Glutamatergic neuron (in vitro differentiated cells): ENCODE results near the gene CPLX4. TPM values are rescaled to one million over a fixed set of nuclear protein-coding genes. Genes with fewer than 3 reads are reported as not detected.

Source experiments
- DNase-seq: peaks from one replicate; pipeline ENCODE4 v3.0.0; 2022
- H3K27ac Mint-ChIP-seq: one replicate; pipeline ENCODE4 v1.8.0; 2020; ENCODE audit warnings: mild to moderate bottlenecking, mixed read lengths, inconsistent platforms; ENCODE audit not compliant: unreplicated experiment
- H3K27me3 Mint-ChIP-seq: one replicate; pipeline ENCODE4 v1.8.0; 2020; ENCODE audit warnings: mild to moderate bottlenecking, moderate library complexity, mixed read lengths, inconsistent platforms; ENCODE audit not compliant: unreplicated experiment
- H3K36me3 Mint-ChIP-seq: one replicate; pipeline ENCODE4 v1.8.0; 2020; ENCODE audit warnings: mild to moderate bottlenecking, mixed read lengths, inconsistent platforms; ENCODE audit not compliant: unreplicated experiment
- H3K4me1 Mint-ChIP-seq: one replicate; pipeline ENCODE4 v1.8.0; 2020; ENCODE audit warnings: mild to moderate bottlenecking, low read depth, mixed read lengths, inconsistent platforms; ENCODE audit not compliant: unreplicated experiment
- H3K4me3 Mint-ChIP-seq: one replicate; pipeline ENCODE4 v1.8.0; 2020; ENCODE audit warnings: mild to moderate bottlenecking, mixed read lengths, inconsistent platforms; ENCODE audit not compliant: unreplicated experiment
- H3K9me3 Mint-ChIP-seq: one replicate; pipeline ENCODE4 v1.8.0; 2020; ENCODE audit warnings: mild to moderate bottlenecking, moderate library complexity, mixed read lengths, inconsistent platforms; ENCODE audit not compliant: unreplicated experiment
- CTCF ChIP-seq: fragments of 200-600 bp; sonication (generic); IDR thresholded peaks from one replicate; pipeline ENCODE4 v1.5.0; 2021; ENCODE audit not compliant: partially characterized antibody, unreplicated experiment
- total RNA-seq: library from RNA; stranded (reverse); fragmentation: NEBNext Ultra II Directional; extraction: Animal tissue kit (Norgen Biotek cat#: 25700); gene quantifications from one replicate; pipeline ENCODE4 v1.2.1, GENCODE V29; 2021; ENCODE audit not compliant: unreplicated experiment

CPLX4 gene
- total RNA-seq, 1 donor from 2014 or later: not detected

GRCh38 chr18:59332986-59333385 lies 14.5 kb upstream of the CPLX4 start:
- H3K9me3 Mint-ChIP-seq: peaks cover 1% of the 10 kb centered on the region
- no peaks in the 10 kb centered on the region for H3K27me3 Mint-ChIP-seq
- no peaks in the 10 kb centered on the region for H3K36me3 Mint-ChIP-seq
- no peak overlapping the region for H3K27ac Mint-ChIP-seq
- H3K4me1 Mint-ChIP-seq: no peaks in the 10 kb centered on the region
- no peak overlapping the region for H3K4me3 Mint-ChIP-seq
- no peak for TF ChIP-seq CTCF
- DNase-seq: no peak

- H3K27me3 Mint-ChIP-seq: no peaks in the 10 kb centered on the region
- H3K27ac Mint-ChIP-seq: no peak overlapping the region
Observed at GRCh38 chr18:59328683-59329082, 10.2 kb upstream of the CPLX4 start.

GRCh38 chr18:59325965-59326364 lies 7.5 kb upstream of the CPLX4 start:
- Mint-ChIP-seq H3K27me3 (no peaks in the 10 kb centered on the region), H3K36me3 (no peaks in the 10 kb centered on the region), H3K9me3 (no peaks in the 10 kb centered on the region), H3K4me1 (no peaks in the 10 kb centered on the region), H3K4me3 (no peak overlapping the region), H3K27ac (no peak overlapping the region)
- no peak for DNase-seq
- TF ChIP-seq CTCF: no peak

More at GRCh38 chr18:59328683-59329082, 10.2 kb upstream of the CPLX4 start:
- no peak for DNase-seq
- Mint-ChIP-seq H3K4me3 (no peak overlapping the region), H3K9me3 (no peaks in the 10 kb centered on the region), H3K36me3 (no peaks in the 10 kb centered on the region), H3K4me1 (no peaks in the 10 kb centered on the region)
- TF ChIP-seq CTCF: no peak

GRCh38 chr18:59324623-59324971 lies 6.1 kb upstream of the CPLX4 start:
- Mint-ChIP-seq H3K36me3 (no peaks in the 10 kb centered on the region), H3K4me1 (no peaks in the 10 kb centered on the region), H3K27ac (no peak overlapping the region), H3K9me3 (no peaks in the 10 kb centered on the region), H3K4me3 (no peak overlapping the region), H3K27me3 (no peaks in the 10 kb centered on the region)
- no peak for DNase-seq
- TF ChIP-seq CTCF: no peak

- no peak overlapping the region for H3K27ac Mint-ChIP-seq
- no peaks in the 10 kb centered on the region for H3K27me3 Mint-ChIP-seq
Observed at GRCh38 chr18:59323931-59324622, 5.6 kb upstream of the CPLX4 start.

More at GRCh38 chr18:59323931-59324622, 5.6 kb upstream of the CPLX4 start:
- Mint-ChIP-seq H3K4me3 (no peak overlapping the region), H3K4me1 (no peaks in the 10 kb centered on the region), H3K36me3 (no peaks in the 10 kb centered on the region), H3K9me3 (no peaks in the 10 kb centered on the region)
- no peak for TF ChIP-seq CTCF
- DNase-seq: no peak
